GM19455 (cell line): Measurements from ENCODE around the gene RMC1.
"Not testable (repeated sequence)": the region's sequence is repeated elsewhere in the genome, so short reads cannot be mapped to it uniquely, and the experiment has no call there.

Source experiments
- ATAC-seq: cut with Tn5 transposase; IDR thresholded peaks from one replicate; pipeline ENCODE4 v1.9.1; 2021; ENCODE audit not compliant: unreplicated experiment

RMC1 gene

DNA sequence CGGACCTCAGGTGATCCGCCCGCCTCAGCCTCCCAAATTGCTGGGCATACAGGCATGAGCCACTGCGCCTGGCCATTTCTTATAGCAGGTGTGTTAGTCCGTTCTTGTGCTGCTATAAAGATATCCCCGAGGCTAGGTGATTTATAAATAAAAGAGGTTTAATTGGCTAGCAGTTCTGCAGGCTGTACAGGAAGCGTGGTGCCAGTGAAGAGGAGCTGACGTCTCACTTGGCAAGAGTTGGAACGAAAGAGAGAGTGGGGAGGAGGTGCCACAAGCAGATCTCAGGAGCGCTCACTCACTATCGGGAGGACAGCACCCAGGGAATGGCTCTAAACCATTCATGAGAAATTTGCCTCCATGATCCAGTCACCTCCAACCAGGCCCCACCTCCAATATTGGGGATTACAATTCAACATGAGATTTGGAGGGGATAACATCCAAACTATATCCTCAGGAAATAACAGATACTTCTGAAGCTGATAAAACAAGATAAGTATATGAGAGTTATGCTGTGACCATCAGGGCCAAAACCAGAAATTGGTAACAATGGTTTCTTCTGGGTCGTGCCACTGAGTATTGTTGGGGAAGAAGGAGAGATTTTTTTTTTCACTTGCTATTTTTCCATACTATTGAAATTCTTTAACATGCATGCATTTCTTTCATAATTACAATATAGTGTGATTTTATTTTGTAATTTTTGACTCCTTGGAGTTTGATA is 7.4 kb upstream of the RMC1 start:
- no peak for ATAC-seq

DNA sequence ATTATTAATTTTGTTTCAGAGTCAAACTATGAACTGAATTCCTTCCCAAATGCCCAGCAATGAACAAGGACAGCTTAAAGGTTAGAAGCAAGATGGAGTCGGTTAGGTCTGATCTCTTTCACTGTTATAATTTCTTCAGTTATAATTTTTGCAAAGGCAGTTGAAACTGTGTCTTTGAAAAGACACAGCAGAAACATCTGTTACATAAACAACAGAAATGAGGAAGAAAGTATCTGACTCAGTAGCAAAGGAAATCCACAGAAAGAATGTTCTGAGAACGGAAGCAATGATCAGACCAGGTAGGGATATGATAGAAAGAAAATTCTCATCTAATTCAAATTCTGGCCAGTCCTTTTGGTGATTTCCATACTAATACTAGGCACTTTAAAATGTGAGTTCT is 5.2 kb upstream of the RMC1 start:
- no peak for ATAC-seq

DNA sequence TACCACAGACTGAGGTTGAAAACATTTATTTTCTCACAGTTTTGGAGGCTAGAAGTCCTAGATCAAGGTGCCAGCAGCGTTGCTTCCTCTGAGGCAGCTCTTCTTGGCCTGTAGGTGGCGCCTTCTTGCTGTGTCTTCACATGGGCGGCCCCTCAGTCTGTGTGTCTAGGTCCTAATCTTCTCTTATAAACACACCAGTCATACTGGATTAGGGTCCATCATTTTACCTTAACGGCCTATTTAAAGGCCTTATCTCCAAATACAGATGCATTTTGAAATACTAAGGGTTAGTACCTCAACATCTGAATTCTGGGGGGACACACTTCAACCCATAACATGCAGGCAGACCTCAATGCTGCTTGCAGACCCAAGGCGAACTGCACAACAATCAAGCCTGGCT is 4.4 kb upstream of the RMC1 start:
- ATAC-seq: no peak

DNA sequence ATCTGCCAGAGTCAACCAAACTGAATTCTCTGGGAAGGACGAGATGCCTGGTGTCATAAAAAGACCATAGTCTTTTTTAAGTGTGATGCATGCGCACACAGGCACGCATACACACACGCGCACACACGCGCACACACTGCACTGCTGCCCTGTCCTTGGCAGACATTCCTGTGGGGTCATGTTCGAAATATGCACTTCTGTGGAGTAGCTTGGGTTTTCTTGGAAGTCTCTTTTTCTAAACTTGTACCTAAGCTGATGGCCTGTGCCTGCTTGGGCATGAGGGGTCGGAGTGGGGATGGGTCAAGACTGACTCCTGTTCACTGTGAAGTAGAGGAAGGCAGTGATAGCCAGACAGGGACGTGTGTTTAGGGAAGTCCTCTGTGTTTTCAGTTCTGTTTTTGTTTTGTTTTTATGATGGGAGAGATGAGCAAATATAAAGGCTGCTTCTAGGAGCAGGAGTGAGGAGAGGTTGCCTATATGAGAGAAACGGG is 4.0 kb upstream of the RMC1 start:
- no peak for ATAC-seq

DNA sequence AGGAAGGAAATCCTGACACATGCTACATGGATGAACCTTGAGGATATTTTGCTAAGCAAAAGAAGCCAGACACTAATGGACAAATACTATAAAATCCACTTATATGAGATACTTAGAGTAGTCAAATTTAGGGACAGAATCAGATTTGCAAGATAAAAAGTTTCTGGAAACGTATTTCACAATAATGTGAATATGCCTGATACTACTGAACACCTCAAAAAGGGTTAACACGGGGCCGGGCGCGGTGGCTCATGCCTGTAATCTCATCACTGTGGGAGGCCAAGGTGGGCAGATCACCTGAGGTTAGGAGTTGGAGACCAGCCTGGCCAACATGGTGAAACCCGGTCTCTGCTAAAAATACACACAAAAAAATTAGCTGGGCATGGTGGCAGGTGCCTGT is 1.7 kb upstream of the RMC1 start:
- no peak for ATAC-seq

DNA sequence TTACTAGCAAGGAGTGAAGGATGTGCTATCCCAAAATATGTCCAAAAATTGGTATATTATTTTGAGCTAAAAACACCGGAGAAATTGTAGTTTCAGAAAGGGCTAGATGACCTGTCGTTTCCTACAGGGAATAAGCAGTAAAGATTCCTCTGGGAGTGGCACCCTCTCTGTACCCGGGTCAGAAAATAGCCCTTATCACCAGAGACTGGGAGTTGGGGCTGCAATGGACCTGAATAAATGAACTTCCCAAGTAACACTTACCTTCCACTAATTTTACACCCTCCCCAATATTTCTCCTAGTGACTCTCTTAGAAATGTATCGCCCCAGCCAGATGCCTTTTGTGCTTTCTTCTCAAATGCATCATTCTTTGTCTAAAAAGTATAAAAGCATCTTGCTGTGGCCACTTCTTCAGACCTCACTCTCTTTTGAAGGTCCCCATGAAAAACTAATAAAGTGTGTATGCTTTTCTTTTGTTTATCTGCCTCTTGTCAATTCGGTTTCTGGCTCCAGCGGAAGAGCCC is 734 bp upstream of the RMC1 start:
- ATAC-seq: no peak

DNA sequence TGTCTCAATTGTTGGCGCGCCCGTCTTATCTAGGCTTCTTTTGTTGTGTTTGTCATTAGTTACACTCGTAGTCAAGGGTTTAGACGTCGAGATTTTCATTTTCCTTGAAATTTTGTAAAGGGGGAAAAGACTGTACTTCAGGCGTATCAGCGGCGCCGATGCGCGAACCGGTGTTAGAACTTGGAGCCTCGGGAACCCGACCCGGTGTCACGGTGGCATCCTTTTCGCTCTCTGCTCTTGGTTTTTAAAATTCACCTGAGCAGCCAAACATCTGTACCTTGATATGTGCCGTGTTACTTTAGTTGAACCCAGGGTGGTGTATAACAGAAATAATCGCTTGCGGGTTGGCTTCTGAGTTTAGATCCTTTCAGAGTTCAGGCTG is 643 bp downstream of the RMC1 start:
- ATAC-seq: no peak

DNA sequence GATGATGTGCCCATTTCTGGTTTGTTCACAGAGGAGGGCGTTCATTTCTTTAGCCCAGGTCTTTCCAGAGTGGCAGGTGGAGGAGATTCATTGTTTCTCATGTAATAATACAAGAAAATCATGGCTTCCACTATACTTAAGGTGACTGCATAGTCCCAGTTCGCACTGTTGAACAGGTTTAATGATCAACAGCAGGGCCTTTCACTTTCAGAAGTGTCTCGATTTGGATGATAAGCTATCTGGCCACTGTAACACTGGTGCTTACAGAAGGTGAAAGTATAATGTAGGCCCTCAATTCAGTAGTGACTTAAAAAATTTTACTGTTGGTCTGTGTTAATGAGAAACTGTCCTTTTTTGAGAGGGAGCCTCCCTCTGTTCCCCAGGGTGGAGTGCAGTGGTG is 1.4 kb downstream of the RMC1 start:
- ATAC-seq: peak; percentile 32

DNA sequence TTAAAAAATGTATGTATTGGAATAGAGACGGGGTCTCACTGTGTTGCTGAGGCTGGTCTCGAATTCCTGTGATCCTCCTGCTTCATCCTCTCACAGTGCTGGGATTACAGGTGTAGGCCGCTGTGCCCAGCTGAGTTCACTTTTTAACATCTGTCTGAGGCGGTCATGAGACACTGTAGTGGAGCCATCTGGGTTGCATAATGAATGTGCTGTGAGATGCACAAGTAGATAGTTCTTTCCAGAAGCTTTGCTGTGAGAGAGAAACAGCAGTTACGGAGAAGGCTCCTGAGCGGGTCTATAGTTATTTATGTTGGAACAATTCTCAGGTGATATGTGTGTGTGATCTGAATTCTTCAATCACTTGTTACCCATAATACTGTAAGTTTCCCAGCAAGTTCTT is 3.1 kb downstream of the RMC1 start:
- ATAC-seq: no peak

DNA sequence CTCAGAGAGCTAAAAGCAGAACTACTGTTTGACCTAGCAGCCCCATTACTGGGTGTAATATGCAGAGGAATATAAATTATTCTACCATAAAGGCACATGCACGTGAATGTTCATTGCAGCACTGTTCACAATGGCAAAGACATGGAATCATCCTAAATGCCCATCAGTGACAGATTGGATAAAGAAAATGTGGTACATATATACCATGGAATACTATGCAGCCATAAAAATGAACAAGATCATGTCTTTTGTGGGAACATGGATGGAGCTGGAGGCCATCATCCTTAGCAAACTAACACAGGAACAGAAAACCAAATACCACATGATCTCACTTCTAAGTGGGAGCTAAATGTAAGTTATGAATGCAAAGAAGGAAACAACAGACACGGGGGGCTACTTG is 7.6 kb downstream of the RMC1 start:
- ATAC-seq: not testable (repeated sequence)

DNA sequence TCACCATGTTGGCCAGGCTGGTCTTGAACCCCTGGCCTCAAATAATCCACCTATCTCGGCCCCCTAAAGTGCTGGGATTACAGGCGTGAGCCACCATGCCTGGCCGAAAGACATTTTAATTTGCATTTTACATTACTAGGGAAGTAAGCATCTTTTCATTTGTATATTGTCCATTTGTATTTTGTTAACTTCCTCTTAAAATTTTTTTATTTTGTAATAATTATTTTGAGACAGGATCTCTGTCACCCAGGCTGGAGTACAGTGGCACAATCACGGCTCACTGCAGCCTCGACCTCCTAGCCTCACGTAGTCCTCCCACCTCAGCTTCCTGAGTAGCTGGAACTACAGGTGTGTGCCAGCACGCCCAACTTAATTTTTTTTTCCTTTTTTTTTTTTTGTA is 8.9 kb downstream of the RMC1 start:
- not testable (repeated sequence) for ATAC-seq

DNA sequence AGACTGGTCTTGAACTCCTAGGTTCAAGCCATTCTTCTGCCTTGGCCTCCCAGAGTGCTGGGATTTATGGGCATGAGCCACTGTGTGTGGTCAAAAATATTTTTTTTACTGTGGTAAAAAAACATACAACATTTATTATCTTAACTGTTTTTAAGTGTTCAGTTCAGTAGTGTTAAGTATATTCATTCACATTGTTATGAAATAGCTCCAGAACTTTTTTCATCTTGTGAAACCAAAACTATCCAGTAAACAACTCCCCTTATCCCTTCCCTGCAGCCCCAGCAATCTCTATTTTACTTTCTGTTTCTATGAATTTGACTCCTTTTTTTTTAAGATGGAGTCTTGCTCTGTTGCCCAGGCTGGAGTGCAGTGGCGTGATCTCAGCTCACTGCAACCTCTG is 9.3 kb downstream of the RMC1 start:
- no peak for ATAC-seq

DNA sequence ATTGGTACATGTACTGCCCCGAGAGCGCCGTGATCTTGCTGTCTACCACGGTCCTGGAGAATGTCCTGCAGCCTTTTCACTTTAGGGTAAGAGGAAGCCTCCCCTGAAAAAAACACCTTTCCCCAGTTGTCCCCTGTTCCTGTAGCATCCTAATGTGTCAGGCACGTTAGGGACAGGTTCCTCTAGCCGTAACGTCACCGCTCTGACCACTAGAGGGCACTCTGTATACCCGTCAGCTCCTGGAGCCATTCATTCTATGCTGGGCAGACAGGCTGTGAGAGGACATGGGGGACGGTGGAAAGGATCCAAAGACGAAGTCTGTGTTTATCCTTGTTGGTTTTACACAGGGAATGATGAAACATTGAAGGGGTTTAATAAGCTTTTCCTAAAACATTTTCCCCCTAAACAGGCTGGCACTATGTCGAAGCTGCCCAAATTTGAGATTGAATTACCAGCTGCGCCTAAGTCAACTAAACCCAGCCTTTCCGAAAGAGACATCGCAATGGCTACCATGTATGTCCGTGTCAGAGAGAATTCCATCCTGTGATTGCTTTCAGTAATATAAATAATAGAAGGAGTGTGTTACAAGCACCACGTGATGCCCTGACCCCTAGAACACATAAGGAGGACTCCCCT is 12.7 kb downstream of the RMC1 start:
- peak; percentile 93 for ATAC-seq

DNA sequence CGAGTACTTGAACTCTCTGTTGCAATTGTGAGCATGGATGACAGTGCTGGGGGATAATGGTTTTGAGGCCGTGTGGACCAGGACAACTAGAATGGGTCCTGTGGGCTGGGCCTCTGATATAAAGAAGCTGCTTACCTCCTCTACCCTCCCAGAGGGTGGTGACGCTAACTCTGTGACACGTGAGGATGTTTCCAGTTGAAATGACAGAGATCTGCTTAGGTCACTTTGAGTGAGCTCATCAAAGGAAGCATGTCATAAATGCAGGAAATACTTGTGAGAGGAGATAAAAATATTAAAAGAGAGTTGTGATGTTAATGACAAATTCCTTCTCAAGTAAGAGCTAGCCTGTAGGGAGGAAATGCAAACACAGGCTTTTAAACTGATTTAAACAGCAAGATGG is 16.4 kb downstream of the RMC1 start:
- no peak for ATAC-seq

DNA sequence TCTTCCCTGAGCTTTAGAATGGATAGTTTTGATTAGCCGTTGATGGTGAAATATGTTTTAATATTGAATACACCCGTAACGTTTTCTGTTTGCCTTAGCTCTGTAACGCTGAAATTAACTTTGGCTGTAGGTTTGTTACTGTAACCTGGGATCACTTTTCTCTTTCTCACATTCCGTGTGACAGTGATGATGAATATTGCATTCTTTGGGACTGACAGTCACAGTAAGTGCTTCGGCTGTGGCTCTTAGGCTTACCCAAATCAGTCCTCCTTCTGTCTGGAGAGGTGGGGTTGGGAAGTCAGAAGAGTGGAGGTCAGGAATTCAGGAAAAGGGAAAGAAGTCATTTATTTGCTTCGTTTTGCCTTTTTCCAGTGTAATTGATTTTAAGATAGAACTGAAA is 18.0 kb downstream of the RMC1 start:
- no peak for ATAC-seq

DNA sequence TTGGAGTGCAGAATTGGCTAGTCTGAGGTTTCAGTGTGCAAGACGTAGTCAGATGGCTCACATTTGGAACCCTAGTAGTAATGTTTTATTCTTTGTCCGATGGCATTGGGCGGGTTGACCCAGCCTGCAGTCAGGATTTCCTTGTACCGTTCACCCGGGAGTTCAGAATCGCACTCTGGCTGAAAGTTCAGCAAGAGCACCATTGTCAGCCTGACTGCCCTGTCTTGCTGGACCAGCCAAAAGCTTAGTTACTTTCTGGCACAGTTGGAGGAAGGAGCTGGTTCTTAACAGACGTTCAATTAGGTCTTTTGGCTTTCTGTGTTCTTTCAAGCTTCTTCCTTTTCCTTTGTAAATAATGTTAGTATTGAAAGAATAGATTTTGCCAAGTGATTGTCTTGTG is 18.6 kb downstream of the RMC1 start:
- ATAC-seq: no peak

DNA sequence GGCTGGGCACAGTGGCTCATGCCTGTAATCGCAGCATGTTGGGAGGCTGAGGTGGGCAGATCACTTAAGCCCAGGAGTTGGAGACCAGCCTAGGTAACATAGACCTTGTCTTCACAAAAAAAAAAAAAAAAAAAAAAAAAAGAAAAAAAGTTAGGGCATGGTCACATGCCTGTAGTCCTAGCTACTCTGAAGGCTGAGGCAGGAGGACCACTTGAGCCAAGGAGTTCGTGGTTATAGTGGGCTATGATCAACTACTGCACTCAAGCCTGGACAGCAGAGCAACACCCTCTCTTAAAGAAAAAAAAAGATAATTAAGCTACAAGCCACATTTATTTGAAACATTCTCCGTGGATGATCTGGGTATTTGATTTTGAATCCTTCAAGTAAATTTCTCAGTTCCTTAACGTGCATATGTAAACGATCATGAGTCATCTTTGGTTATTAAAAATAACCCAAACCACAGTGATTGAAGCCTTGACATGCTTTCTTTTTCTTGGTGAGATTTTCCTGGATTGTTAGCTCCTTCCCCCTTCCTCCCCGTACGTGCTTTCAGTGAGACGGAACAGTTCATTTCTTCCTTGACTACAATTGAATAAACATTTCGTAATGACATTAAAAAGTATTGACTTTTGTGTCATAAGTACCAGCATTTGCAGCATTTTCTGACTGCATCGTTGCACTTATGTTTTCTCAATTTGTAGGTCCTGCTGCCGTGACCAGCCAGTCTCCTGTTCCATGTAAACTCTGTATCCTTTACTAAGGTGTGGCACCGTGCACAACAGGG is 20.3 kb downstream of the RMC1 start:
- ATAC-seq: no peak

DNA sequence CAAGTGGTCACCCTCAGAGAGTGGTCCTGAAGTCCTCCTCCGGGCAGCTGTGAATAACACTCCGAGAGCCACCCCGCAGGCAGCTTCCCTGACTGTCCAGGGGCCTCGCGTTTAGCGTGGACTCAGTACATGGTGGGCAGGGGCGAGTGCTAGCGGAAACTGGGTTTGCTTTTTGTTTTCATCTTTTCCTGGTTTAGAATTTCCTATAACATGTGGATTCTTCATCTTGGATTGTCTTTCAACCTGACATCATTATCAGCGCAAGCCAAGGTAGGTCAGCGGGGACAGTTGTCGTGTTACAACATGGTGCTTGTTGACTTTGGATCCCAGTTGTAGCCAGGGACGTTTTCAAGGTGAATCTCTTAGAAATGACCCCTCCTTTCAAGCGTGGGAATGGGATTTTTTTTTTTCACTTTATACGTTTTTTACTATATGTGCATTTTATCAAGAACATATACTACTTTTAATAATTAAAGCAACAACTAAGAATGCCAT is 20.9 kb downstream of the RMC1 start:
- no peak for ATAC-seq

DNA sequence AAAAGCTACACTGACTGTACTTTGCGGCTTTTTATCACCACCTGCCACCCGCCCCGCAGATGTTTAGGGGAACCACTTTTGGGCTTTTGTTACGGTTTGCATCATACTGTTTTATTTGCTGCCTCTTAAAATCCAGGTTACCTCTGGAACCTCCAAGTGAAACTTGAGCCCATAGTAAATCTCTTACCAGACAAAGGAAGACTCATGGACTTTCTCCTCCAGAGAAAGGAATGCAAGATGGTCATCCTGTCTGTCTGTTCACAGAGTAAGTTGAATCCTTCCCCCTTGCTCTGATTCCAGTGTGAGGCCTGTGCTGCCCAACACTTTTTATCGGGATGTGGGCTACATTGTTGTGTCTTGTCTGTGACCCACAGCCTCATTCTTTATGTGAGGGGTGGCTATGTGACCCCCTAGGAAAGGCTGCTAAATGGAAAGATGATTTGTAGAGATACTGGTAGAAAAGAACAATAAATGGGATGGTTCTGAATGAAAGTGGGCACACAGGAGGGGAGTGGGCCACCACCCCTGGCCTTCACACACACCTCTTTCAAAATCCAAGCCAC is 23.3 kb downstream of the RMC1 start:
- ATAC-seq: no peak

DNA sequence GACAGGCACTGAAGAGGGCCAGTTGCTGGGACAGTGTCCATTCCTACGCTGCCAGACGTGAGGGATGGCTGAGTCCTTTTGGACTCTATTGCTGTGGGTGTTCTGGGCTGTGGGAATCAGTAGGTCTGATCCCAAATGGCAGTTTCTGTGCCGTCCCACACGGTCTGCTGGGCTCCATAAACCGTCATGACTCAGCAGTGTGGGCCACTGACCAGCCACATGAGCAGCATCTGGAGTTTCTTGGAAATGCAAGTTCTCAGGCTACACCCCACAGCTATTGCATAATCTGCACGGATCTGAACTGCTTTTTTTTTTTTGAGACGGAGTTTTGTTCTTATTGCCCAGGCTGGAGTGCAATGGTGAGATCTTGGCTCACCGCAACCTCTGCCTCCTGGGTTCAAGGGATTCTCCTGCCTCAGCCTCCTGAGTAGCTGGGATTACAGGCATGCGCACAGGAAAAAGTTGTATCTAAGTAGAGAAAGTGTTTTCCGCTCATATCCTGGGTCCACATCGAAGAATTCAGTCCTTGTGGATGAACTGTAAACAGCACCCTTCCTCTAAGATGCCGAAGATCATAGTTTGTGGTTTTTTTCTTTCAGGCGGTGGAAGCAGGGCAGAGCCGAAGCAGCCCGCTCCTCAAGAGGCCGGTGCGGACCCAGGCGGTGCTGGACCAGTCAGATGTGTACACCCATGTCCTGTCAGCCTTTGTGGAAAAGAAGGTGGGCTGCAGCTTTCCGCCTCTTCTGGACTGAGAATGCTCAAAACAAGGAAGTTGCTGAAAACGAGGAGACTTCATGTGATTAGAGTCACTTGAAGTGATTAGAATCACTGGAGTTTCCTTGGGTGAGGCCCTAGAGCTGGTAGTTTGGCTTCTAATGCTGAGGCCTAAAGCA is 25.5 kb downstream of the RMC1 start:
- ATAC-seq: no peak
